BE2C (cell line): ENCODE results near the gene RAB11FIP3.

Experiments used
- DNase-seq: peaks from one replicate; pipeline ENCODE4 v3.0.0-alpha.2; 2020
- H3K27me3 ChIP-seq: fragments of 250-450 bp; sonication (Bioruptor Pico); 2 replicates; pipeline ENCODE4 v1.5.1; 2020; ENCODE audit warnings: mild to moderate bottlenecking
- H3K36me3 ChIP-seq: fragments of 250-450 bp; sonication (Bioruptor Pico); 2 replicates; pipeline ENCODE4 v1.5.1; 2020; ENCODE audit warnings: mild to moderate bottlenecking
- H3K4me1 ChIP-seq: fragments of 250-450 bp; sonication (Bioruptor Pico); 2 replicates; pipeline ENCODE4 v1.5.1; 2020
- H3K4me3 ChIP-seq: 2 replicates; pipeline ENCODE4 v1.5.1; 2011; ENCODE audit warnings: low read depth, low read length
- H3K9me3 ChIP-seq: fragments of 250-450 bp; sonication (Bioruptor Pico); 2 replicates; pipeline ENCODE4 v1.5.1; 2020
- TF ChIP-seq, protein P1 (sequence below): IDR thresholded peaks from 2 replicates; pipeline ENCODE4 v1.5.1; 2012; ENCODE audit warnings: mild to moderate bottlenecking, low read depth, low read length

The RAB11FIP3 gene

GRCh38 chr16:526181-527014 lies 100.9 kb downstream of the RAB11FIP3 start:
- DNase-seq: peak; percentile 75
- TF ChIP-seq, protein P1, sequence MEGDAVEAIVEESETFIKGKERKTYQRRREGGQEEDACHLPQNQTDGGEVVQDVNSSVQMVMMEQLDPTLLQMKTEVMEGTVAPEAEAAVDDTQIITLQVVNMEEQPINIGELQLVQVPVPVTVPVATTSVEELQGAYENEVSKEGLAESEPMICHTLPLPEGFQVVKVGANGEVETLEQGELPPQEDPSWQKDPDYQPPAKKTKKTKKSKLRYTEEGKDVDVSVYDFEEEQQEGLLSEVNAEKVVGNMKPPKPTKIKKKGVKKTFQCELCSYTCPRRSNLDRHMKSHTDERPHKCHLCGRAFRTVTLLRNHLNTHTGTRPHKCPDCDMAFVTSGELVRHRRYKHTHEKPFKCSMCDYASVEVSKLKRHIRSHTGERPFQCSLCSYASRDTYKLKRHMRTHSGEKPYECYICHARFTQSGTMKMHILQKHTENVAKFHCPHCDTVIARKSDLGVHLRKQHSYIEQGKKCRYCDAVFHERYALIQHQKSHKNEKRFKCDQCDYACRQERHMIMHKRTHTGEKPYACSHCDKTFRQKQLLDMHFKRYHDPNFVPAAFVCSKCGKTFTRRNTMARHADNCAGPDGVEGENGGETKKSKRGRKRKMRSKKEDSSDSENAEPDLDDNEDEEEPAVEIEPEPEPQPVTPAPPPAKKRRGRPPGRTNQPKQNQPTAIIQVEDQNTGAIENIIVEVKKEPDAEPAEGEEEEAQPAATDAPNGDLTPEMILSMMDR: no peak
- no peaks in the 10 kb centered on the region for H3K9me3 ChIP-seq
- H3K27me3 ChIP-seq: no peaks in the 10 kb centered on the region
- H3K36me3 ChIP-seq: peaks cover 12% of the 10 kb centered on the region
- no peaks in the 10 kb centered on the region; the same call in 1 of the 2 replicates for H3K4me1 ChIP-seq
- H3K4me3 ChIP-seq: peak overlapping the region; percentile 90

- Histone ChIP-seq H3K9me3 (no peaks in the 10 kb centered on the region), H3K36me3 (peaks cover 12% of the 10 kb centered on the region), H3K4me1 (no peaks in the 10 kb centered on the region; the same call in 1 of the 2 replicates), H3K4me3 (peak within 1 kb of the TSS; percentile 90), H3K27me3 (no peaks in the 10 kb centered on the region)
- DNase-seq: peak; percentile 93
- TF ChIP-seq, protein P1: no peak
Observed at GRCh38 chr16:527015-527903, 101.8 kb downstream of the RAB11FIP3 start, which contains the start of gene CAPN15. CAPN15 (plus strand) TSS chr16:527712; CDS start chr16:546839, 19,127 bp downstream.

DNA sequence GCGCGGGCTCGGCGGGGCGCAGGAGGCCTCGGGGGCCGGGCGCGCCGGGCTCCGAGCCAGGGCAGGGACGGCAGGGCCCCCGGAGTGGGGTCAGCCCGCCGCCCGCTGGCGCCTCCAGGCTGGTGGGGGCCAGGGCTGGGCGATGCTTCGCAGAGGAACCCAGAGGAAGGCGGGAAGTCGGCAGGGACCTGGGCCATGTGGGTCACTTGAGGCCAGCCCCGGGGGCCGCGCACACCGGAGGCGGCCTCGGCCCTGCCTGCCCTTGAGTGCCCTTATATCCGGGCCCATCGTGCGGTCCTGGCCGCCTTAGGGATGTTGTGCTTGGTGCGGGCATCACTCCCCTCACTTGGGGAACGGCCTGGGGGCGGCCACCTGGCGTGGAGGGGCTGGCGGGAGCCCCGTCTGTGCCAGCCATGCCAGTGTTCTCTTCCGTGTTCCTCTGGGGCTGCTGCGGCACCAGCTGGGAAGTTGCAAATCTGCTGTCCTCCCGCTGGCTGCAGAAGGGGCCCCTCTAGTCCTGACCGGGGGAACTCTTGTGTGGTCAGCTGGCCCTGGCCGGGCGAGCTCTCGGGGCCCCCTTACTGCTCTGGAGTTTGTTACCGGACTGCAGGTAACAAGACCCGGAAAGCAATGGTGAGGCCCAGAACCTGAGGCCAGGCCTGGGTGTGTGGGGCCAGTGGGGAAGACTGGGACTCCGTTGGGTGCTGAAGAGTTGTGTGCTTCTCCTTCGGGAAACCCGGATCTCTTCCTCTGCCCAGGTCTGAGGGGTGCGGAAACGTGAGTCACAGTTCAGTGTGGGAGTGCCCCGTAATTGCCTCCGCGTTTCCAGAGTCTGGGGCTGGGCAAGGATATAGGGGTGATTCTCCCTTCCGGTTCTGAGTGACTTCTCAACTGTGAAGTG lies 102.9 kb downstream of the RAB11FIP3 start:
- H3K27me3 ChIP-seq: no peaks in the 10 kb centered on the region
- DNase-seq: peak; percentile 48
- TF ChIP-seq, protein P1: no peak
- H3K4me3 ChIP-seq: peak overlapping the region; percentile 88
- no peaks in the 10 kb centered on the region; the same call in 1 of the 2 replicates for H3K4me1 ChIP-seq
- H3K9me3 ChIP-seq: no peaks in the 10 kb centered on the region
- H3K36me3 ChIP-seq: peaks cover 14% of the 10 kb centered on the region

GRCh38 chr16:529012-529575 lies 103.6 kb downstream of the RAB11FIP3 start:
- H3K36me3 ChIP-seq: peaks cover 21% of the 10 kb centered on the region
- TF ChIP-seq, protein P1: no peak
- DNase-seq: no peak
- H3K4me1 ChIP-seq: no peaks in the 10 kb centered on the region; the same call in 1 of the 2 replicates
- H3K9me3 ChIP-seq: no peaks in the 10 kb centered on the region
- peak overlapping the region; percentile 88 for H3K4me3 ChIP-seq
- H3K27me3 ChIP-seq: no peaks in the 10 kb centered on the region

DNA sequence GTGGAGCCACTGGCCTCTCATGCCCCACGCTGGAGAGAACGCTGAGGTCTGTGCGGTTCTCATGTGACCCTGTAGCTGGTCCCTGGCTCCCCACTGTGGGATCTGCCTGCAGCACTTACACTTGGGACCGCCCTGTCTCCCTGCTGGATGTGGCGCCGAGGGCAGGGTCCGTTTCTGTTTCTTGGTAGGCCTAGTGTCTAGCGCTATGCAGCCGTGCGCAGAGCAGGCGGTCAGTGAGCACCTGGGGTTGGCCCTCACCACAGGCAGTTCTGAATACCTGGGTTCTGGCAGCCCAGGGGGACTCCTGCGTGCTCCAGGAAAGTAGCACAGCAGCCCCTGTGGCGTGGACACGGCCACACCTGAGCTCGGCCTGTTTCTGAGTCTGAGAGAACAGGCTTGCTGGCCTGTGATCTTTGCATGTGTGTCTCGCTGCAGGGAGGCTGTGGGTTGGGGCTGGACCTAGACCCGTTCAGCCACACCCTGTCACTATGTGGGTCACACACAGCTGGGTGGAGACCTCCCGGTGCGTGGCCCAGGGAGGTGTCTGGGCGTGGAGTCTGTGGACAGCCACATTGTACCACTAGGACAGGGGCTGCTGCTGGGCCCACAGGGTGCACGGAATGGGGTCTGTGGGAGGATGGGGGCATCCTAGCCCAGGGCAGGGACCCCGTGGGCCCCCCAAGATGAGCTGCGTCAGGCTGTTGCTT lies 104.8 kb downstream of the RAB11FIP3 start:
- peaks cover 27% of the 10 kb centered on the region for H3K36me3 ChIP-seq
- no peaks in the 10 kb centered on the region; the same call in 1 of the 2 replicates for H3K4me1 ChIP-seq
- TF ChIP-seq, protein P1: no peak
- H3K9me3 ChIP-seq: no peaks in the 10 kb centered on the region
- no peak overlapping the region for H3K4me3 ChIP-seq
- no peaks in the 10 kb centered on the region for H3K27me3 ChIP-seq
- DNase-seq: no peak
